Measurements from ENCODE around the gene SCGB1D1.

Gene SCGB1D1

DNA sequence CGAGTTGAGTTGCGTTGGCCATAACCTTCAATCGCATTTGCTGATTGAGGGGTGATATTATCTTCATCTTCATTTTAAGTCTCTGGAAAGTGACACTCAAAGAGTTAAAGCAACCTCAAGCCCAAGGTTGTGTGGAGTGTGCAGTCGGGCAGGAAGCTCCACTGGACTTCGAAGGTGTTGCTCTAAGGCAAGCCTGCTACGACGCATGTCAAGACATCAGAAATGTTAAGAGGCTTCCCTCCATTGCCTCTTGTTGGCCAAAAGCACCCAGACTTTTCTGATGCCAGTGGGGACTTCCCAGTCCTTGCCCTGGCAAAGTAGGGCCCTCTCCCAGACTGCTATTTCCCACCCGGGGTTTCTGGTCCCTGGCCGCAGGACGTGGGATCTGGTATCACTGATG, 23.6 kb upstream of the SCGB1D1 start:
- ChIA-PET CTCF (interaction anchor here (0.6 kb wide), 1 partner anchor 31 kb away, joined by 4 read pairs; no protein-coding TSS in a partner anchor), POLR2A (no interaction called here)
- no peak for TF ChIP-seq OSR2 (tag by site-specific recombination; IDR thresholded peaks at IDR 0.05)
- TF ChIP-seq ZNF335 (tag by site-specific recombination; conservative IDR thresholded peaks at IDR 0.05) = no peak
- TF ChIP-seq ZNF114 (tag by site-specific recombination; IDR thresholded peaks at IDR 0.05) = no peak
- no peak for TF ChIP-seq ZNF2 (tag by site-specific recombination; IDR thresholded peaks at IDR 0.05)
- no peak for TF ChIP-seq ZFP69B (tag by site-specific recombination; IDR thresholded peaks at IDR 0.05)
- no peak for TF ChIP-seq GLI4 (tag by site-specific recombination; IDR thresholded peaks at IDR 0.05)
- no peak for TF ChIP-seq ZSCAN16 (tag by site-specific recombination; IDR thresholded peaks at IDR 0.05)
- TF ChIP-seq ZBTB26 (tag by site-specific recombination; optimal IDR thresholded peaks at IDR 0.05) = no peak
- TF ChIP-seq ZNF23 (tag by site-specific recombination; IDR thresholded peaks at IDR 0.05; ENCODE audit: borderline replicate concordance) = no peak
- no peak for TF ChIP-seq MZF1 (tag by site-specific recombination; IDR thresholded peaks at IDR 0.05; ENCODE audit: borderline replicate concordance)
- TF ChIP-seq ZNF169 (tag by site-specific recombination; IDR thresholded peaks at IDR 0.05) = no peak
- TF ChIP-seq, protein P1, sequence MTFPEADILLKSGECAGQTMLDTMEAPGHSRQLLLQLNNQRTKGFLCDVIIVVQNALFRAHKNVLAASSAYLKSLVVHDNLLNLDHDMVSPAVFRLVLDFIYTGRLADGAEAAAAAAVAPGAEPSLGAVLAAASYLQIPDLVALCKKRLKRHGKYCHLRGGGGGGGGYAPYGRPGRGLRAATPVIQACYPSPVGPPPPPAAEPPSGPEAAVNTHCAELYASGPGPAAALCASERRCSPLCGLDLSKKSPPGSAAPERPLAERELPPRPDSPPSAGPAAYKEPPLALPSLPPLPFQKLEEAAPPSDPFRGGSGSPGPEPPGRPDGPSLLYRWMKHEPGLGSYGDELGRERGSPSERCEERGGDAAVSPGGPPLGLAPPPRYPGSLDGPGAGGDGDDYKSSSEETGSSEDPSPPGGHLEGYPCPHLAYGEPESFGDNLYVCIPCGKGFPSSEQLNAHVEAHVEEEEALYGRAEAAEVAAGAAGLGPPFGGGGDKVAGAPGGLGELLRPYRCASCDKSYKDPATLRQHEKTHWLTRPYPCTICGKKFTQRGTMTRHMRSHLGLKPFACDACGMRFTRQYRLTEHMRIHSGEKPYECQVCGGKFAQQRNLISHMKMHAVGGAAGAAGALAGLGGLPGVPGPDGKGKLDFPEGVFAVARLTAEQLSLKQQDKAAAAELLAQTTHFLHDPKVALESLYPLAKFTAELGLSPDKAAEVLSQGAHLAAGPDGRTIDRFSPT (tag by site-specific recombination; IDR thresholded peaks at IDR 0.05) = no peak
- TF ChIP-seq ZNF248 (tag by site-specific recombination; IDR thresholded peaks at IDR 0.05) = no peak
- TF ChIP-seq KLF8 (tag by site-specific recombination; IDR thresholded peaks at IDR 0.05) = no peak
- no peak for TF ChIP-seq ZNF510 (tag by site-specific recombination; IDR thresholded peaks at IDR 0.05; ENCODE audit: insufficient replicate concordance)
- TF ChIP-seq IKZF3 (tag by site-specific recombination; IDR thresholded peaks at IDR 0.05) = no peak
- no peak for TF ChIP-seq KLF10 (tag by site-specific recombination; IDR thresholded peaks at IDR 0.05)
- no peak for TF ChIP-seq ZBTB44 (tag by site-specific recombination; IDR thresholded peaks at IDR 0.05)
- Histone ChIP-seq H3K9me3 (ENCODE audit: control insufficient read depth, insufficient read depth, low read depth, low read length) (no peaks in the 10 kb centered on the region), H3K36me3 (ENCODE audit: control insufficient read depth in 2 of 2, insufficient read depth in 1 of 2, low read length in 2 of 2) (no peaks in the 10 kb centered on the region), H3K4me3 (ENCODE audit: low read depth, low read length) (no peak overlapping the region), H3K4me1 (ENCODE audit: control insufficient read depth, insufficient read depth, low read length) (no peaks in the 10 kb centered on the region), H3K27ac (ENCODE audit: extremely low read depth, low read depth, low read length) (no peak overlapping the region)

- Histone ChIP-seq H3K36me3 (ENCODE audit: control insufficient read depth in 2 of 2, insufficient read depth in 1 of 2, low read length in 2 of 2) (no peaks in the 10 kb centered on the region), H3K4me1 (ENCODE audit: control insufficient read depth, insufficient read depth, low read length) (no peaks in the 10 kb centered on the region), H3K4me3 (ENCODE audit: low read depth, low read length) (no peak overlapping the region), H3K9me3 (ENCODE audit: control insufficient read depth, insufficient read depth, low read depth, low read length) (no peaks in the 10 kb centered on the region), H3K27ac (ENCODE audit: extremely low read depth, low read depth, low read length) (no peak overlapping the region)
- CTCF ChIA-PET = interaction anchor here (0.6 kb wide), 1 partner anchor 31 kb away, joined by 5 read pairs; no protein-coding TSS in a partner anchor
- TF ChIP-seq ZNF677 (tag by site-specific recombination; IDR thresholded peaks at IDR 0.05) = no peak
- TF ChIP-seq REPIN1 (tag by site-specific recombination; IDR thresholded peaks at IDR 0.05; ENCODE audit: low read depth) = no peak
- no peak for TF ChIP-seq ZNF23 (tag by site-specific recombination; IDR thresholded peaks at IDR 0.05; ENCODE audit: borderline replicate concordance)
- POLR2A ChIA-PET = interaction anchor here (0.6 kb wide), 1 partner anchor 43 kb away, joined by 3 read pairs; no protein-coding TSS in a partner anchor
Measured at GRCh38 chr11:62169448-62169847, 20.6 kb upstream of the SCGB1D1 start.

Data from HEK293 (cell line).